Measurements from ENCODE around the gene SGMS1. TPM values are rescaled to one million over a fixed set of nuclear protein-coding genes. Genes with fewer than 3 reads are reported as not detected.

SGMS1 gene
- total and polyA plus RNA-seq, 4 experiments from 2014 or later, result 10.0 to 33.0 (median 20.3) TPM

- H3K9me3 Mint-ChIP-seq, result peaks cover 0 to 11% (median 1%) of the 10 kb centered on the region in 8 donors
- H3K27me3 ChIP-seq (ENCODE audit: insufficient read depth, low read length), result no peaks in the 10 kb centered on the region
- no peaks in the 10 kb centered on the region for H3K9me3 ChIP-seq (ENCODE audit: control insufficient read depth in 1 of 2, low read length in 2 of 2)
- H3K4me3 ChIP-seq (ENCODE audit: low read length in 2 of 2), result no peak overlapping the region
- peaks cover 42 to 57% (median 50%) of the 10 kb centered on the region in 4 donors for H3K4me1 Mint-ChIP-seq
- H3K27ac ChIP-seq (ENCODE audit: low read depth, low read length), result no peak overlapping the region
- peaks cover 28% of the 10 kb centered on the region for H3K4me1 ChIP-seq (ENCODE audit: insufficient read depth, low read length)
- no peak overlapping the region for H3K27ac Mint-ChIP-seq
- intact Hi-C loops (cut with micrococcal nuclease), result no loop called here
- no peak for DNase-seq
- CTCF ChIA-PET (ENCODE audit: partially characterized antibody), result no interaction called here
- H3K27me3 Mint-ChIP-seq, result no peaks in the 10 kb centered on the region
- H3K4me3 Mint-ChIP-seq, result no peak overlapping the region
- H3K36me3 Mint-ChIP-seq, result peaks cover 20 to 28% of the 10 kb centered on the region in 2 donors
- POLR2A ChIA-PET (ENCODE audit: partially characterized antibody), result no interaction called here
- H3K36me3 ChIP-seq (ENCODE audit: insufficient read depth, low read length), result no peaks in the 10 kb centered on the region
Observed at GRCh38 chr10:50472914-50473313, 150.8 kb downstream of the SGMS1 start.

GRCh38 chr10:50471583-50471975 lies 152.2 kb downstream of the SGMS1 start:
- ChIA-PET POLR2A (ENCODE audit: partially characterized antibody) (no interaction called here), CTCF (ENCODE audit: partially characterized antibody) (interaction anchor here (1.4 kb wide), 1 partner anchor 44 kb away, joined by 3 read pairs; no protein-coding TSS in a partner anchor)
- Mint-ChIP-seq H3K36me3 (peaks cover 7 to 15% of the 10 kb centered on the region in 2 donors), H3K4me3 (no peak overlapping the region), H3K27me3 (no peaks in the 10 kb centered on the region), H3K27ac (no peak overlapping the region), H3K4me1 (peaks cover 44 to 64% (median 55%) of the 10 kb centered on the region in 4 donors), H3K9me3 (peaks cover 0 to 3% (median 0%) of the 10 kb centered on the region in 8 donors)
- Histone ChIP-seq H3K4me1 (ENCODE audit: insufficient read depth, low read length) (peaks cover 28% of the 10 kb centered on the region), H3K27ac (ENCODE audit: low read depth, low read length) (no peak overlapping the region), H3K9me3 (ENCODE audit: control insufficient read depth in 1 of 2, low read length in 2 of 2) (no peaks in the 10 kb centered on the region), H3K4me3 (ENCODE audit: low read length in 2 of 2) (no peak overlapping the region), H3K27me3 (ENCODE audit: insufficient read depth, low read length) (no peaks in the 10 kb centered on the region), H3K36me3 (ENCODE audit: insufficient read depth, low read length) (no peaks in the 10 kb centered on the region)
- no peak for DNase-seq
- intact Hi-C loops (cut with micrococcal nuclease), result no loop called here

GRCh38 chr10:50470798-50471582 lies 152.8 kb downstream of the SGMS1 start:
- Histone ChIP-seq H3K27me3 (ENCODE audit: insufficient read depth, low read length) (no peaks in the 10 kb centered on the region), H3K36me3 (ENCODE audit: insufficient read depth, low read length) (no peaks in the 10 kb centered on the region), H3K27ac (ENCODE audit: low read depth, low read length) (no peak overlapping the region), H3K9me3 (ENCODE audit: control insufficient read depth in 1 of 2, low read length in 2 of 2) (no peaks in the 10 kb centered on the region), H3K4me3 (ENCODE audit: low read length in 2 of 2) (no peak overlapping the region), H3K4me1 (ENCODE audit: insufficient read depth, low read length) (peaks cover 28% of the 10 kb centered on the region)
- Mint-ChIP-seq H3K4me3 (no peak overlapping the region), H3K36me3 (peaks cover 3 to 9% of the 10 kb centered on the region in 2 donors), H3K4me1 (peaks cover 44 to 64% (median 55%) of the 10 kb centered on the region in 4 donors), H3K27me3 (no peaks in the 10 kb centered on the region), H3K9me3 (peaks cover 0 to 3% (median 0%) of the 10 kb centered on the region in 8 donors), H3K27ac (peak overlapping the region in 2 of 7 donors; percentile 32 to 65)
- ChIA-PET POLR2A (ENCODE audit: partially characterized antibody) (interaction anchor here (1.4 kb wide), 1 partner anchor 10 kb away, joined by 3 read pairs; no protein-coding TSS in a partner anchor), CTCF (ENCODE audit: partially characterized antibody) (interaction anchor here (1.4 kb wide), 1 partner anchor 43 kb away, joined by 3 read pairs; no protein-coding TSS in a partner anchor)
- DNase-seq, result no peak
- intact Hi-C loops (cut with micrococcal nuclease), result no loop called here

GRCh38 chr10:50470345-50470744 lies 153.4 kb downstream of the SGMS1 start:
- no peak overlapping the region for H3K27ac ChIP-seq (ENCODE audit: low read depth, low read length)
- Mint-ChIP-seq H3K27me3 (no peaks in the 10 kb centered on the region), H3K4me1 (peaks cover 44 to 62% (median 56%) of the 10 kb centered on the region in 4 donors), H3K27ac (peak overlapping the region in 3 of 7 donors; percentile 38 to 65 (median 43)), H3K9me3 (peaks cover 0 to 3% (median 0%) of the 10 kb centered on the region in 8 donors), H3K36me3 (peaks cover 3 to 5% of the 10 kb centered on the region in 2 donors), H3K4me3 (no peak overlapping the region)
- intact Hi-C loops (cut with micrococcal nuclease), result no loop called here
- H3K4me1 ChIP-seq (ENCODE audit: insufficient read depth, low read length), result peaks cover 28% of the 10 kb centered on the region
- CTCF ChIA-PET (ENCODE audit: partially characterized antibody), result interaction anchor here (1.4 kb wide), 1 partner anchor 43 kb away, joined by 3 read pairs; no protein-coding TSS in a partner anchor
- H3K27me3 ChIP-seq (ENCODE audit: insufficient read depth, low read length), result no peaks in the 10 kb centered on the region
- H3K9me3 ChIP-seq (ENCODE audit: control insufficient read depth in 1 of 2, low read length in 2 of 2), result no peaks in the 10 kb centered on the region
- no peak for DNase-seq
- H3K4me3 ChIP-seq (ENCODE audit: low read length in 2 of 2), result no peak overlapping the region
- POLR2A ChIA-PET (ENCODE audit: partially characterized antibody), result interaction anchor here (1.4 kb wide), 1 partner anchor 10 kb away, joined by 3 read pairs; no protein-coding TSS in a partner anchor
- no peaks in the 10 kb centered on the region for H3K36me3 ChIP-seq (ENCODE audit: insufficient read depth, low read length)

- peak overlapping the region in 2 of 7 donors; percentile 44 to 60 for H3K27ac Mint-ChIP-seq
Observed at GRCh38 chr10:50469778-50470193, 154.0 kb downstream of the SGMS1 start.

GRCh38 chr10:50469288-50469687 lies 154.5 kb downstream of the SGMS1 start:
- Mint-ChIP-seq H3K27ac (no peak overlapping the region), H3K27me3 (no peaks in the 10 kb centered on the region), H3K36me3 (peaks cover 3 to 9% of the 10 kb centered on the region in 2 donors), H3K9me3 (peaks cover 0 to 3% (median 0%) of the 10 kb centered on the region in 8 donors), H3K4me1 (peaks cover 39 to 62% (median 54%) of the 10 kb centered on the region in 4 donors), H3K4me3 (no peak overlapping the region)
- no peak for DNase-seq
- intact Hi-C loops (cut with micrococcal nuclease), result no loop called here
- Histone ChIP-seq H3K36me3 (ENCODE audit: insufficient read depth, low read length) (no peaks in the 10 kb centered on the region), H3K27me3 (ENCODE audit: insufficient read depth, low read length) (no peaks in the 10 kb centered on the region), H3K4me1 (ENCODE audit: insufficient read depth, low read length) (peaks cover 28% of the 10 kb centered on the region), H3K4me3 (ENCODE audit: low read length in 2 of 2) (no peak overlapping the region), H3K27ac (ENCODE audit: low read depth, low read length) (no peak overlapping the region), H3K9me3 (ENCODE audit: control insufficient read depth in 1 of 2, low read length in 2 of 2) (no peaks in the 10 kb centered on the region)
- CTCF ChIA-PET (ENCODE audit: partially characterized antibody), result no interaction called here
- POLR2A ChIA-PET (ENCODE audit: partially characterized antibody), result no interaction called here

More at GRCh38 chr10:50469778-50470193, 154.0 kb downstream of the SGMS1 start:
- Mint-ChIP-seq H3K27me3 (no peaks in the 10 kb centered on the region), H3K36me3 (peaks cover 5% of the 10 kb centered on the region in 2 donors), H3K9me3 (peaks cover 0 to 3% (median 0%) of the 10 kb centered on the region in 8 donors), H3K4me3 (no peak overlapping the region), H3K4me1 (peaks cover 42 to 62% (median 54%) of the 10 kb centered on the region in 4 donors)
- Histone ChIP-seq H3K36me3 (ENCODE audit: insufficient read depth, low read length) (no peaks in the 10 kb centered on the region), H3K4me3 (ENCODE audit: low read length in 2 of 2) (no peak overlapping the region), H3K9me3 (ENCODE audit: control insufficient read depth in 1 of 2, low read length in 2 of 2) (no peaks in the 10 kb centered on the region), H3K27me3 (ENCODE audit: insufficient read depth, low read length) (no peaks in the 10 kb centered on the region), H3K4me1 (ENCODE audit: insufficient read depth, low read length) (peaks cover 28% of the 10 kb centered on the region), H3K27ac (ENCODE audit: low read depth, low read length) (no peak overlapping the region)
- intact Hi-C loops (cut with micrococcal nuclease), result no loop called here
- no peak for DNase-seq
- ChIA-PET CTCF (ENCODE audit: partially characterized antibody) (no interaction called here), POLR2A (ENCODE audit: partially characterized antibody) (interaction anchor here (1.4 kb wide), 1 partner anchor 11 kb away, joined by 3 read pairs; no protein-coding TSS in a partner anchor)

GRCh38 chr10:50467209-50467608 lies 156.5 kb downstream of the SGMS1 start:
- no peak overlapping the region for H3K4me3 Mint-ChIP-seq
- H3K27me3 Mint-ChIP-seq, result no peaks in the 10 kb centered on the region
- H3K27me3 ChIP-seq (ENCODE audit: insufficient read depth, low read length), result no peaks in the 10 kb centered on the region
- no peak overlapping the region for H3K27ac ChIP-seq (ENCODE audit: low read depth, low read length)
- H3K36me3 ChIP-seq (ENCODE audit: insufficient read depth, low read length), result no peaks in the 10 kb centered on the region
- H3K36me3 Mint-ChIP-seq, result peaks cover 13 to 20% of the 10 kb centered on the region in 2 donors
- H3K9me3 ChIP-seq (ENCODE audit: control insufficient read depth in 1 of 2, low read length in 2 of 2), result no peaks in the 10 kb centered on the region
- peaks cover 34 to 54% (median 44%) of the 10 kb centered on the region in 4 donors for H3K4me1 Mint-ChIP-seq
- H3K4me1 ChIP-seq (ENCODE audit: insufficient read depth, low read length), result peaks cover 28% of the 10 kb centered on the region
- no peak overlapping the region for H3K4me3 ChIP-seq (ENCODE audit: low read length in 2 of 2)
- ChIA-PET CTCF (ENCODE audit: partially characterized antibody) (no interaction called here), POLR2A (ENCODE audit: partially characterized antibody) (no interaction called here)
- no peak for DNase-seq
- no peak overlapping the region for H3K27ac Mint-ChIP-seq
- intact Hi-C loops (cut with micrococcal nuclease), result no loop called here
- H3K9me3 Mint-ChIP-seq, result peaks cover 0 to 2% (median 0%) of the 10 kb centered on the region in 8 donors

Data from CD4-positive, alpha-beta memory T cell (primary cell).